ENCODE results near the gene GSTP1.
A peak's percentile ranks its signal among the peaks of the same experiment; 100 is the strongest.
"Not testable (repeated sequence)": the region's sequence is repeated elsewhere in the genome, so short reads cannot be mapped to it uniquely, and the experiment has no call there.

GSTP1 gene

GRCh38 chr11:67613960-67614715, 30.5 kb downstream of the GSTP1 start:
- DNase-seq (ENCODE audit: low read depth in 1 of 2, low spot score in 1 of 2), result peak; percentile 59 to 64

GRCh38 chr11:67614730-67615714, 31.4 kb downstream of the GSTP1 start:
- peak in 1 of 2 donors; percentile 43 for DNase-seq (ENCODE audit: low read depth in 1 of 2, low spot score in 1 of 2)

- no peak for DNase-seq (ENCODE audit: low read depth in 1 of 2, low spot score in 1 of 2)
Measured at GRCh38 chr11:67615728-67616430, 32.3 kb downstream of the GSTP1 start.

- no peak for DNase-seq (ENCODE audit: low read depth in 1 of 2, low spot score in 1 of 2)
Measured at GRCh38 chr11:67616431-67617242, 33.0 kb downstream of the GSTP1 start.

GRCh38 chr11:67617243-67617953, 33.8 kb downstream of the GSTP1 start:
- DNase-seq (ENCODE audit: low read depth in 1 of 2, low spot score in 1 of 2), result no peak

GRCh38 chr11:67618901-67619659, 35.5 kb downstream of the GSTP1 start:
- not testable (repeated sequence) for DNase-seq (ENCODE audit: low read depth in 1 of 2, low spot score in 1 of 2)

- DNase-seq (ENCODE audit: low read depth in 1 of 2, low spot score in 1 of 2), result not testable (repeated sequence)
Measured at GRCh38 chr11:67619683-67620618, 36.3 kb downstream of the GSTP1 start.

GRCh38 chr11:67620621-67621020, 37.0 kb downstream of the GSTP1 start:
- DNase-seq (ENCODE audit: low read depth in 1 of 2, low spot score in 1 of 2), result not testable (repeated sequence)

- DNase-seq (ENCODE audit: low read depth in 1 of 2, low spot score in 1 of 2), result not testable (repeated sequence)
Measured at GRCh38 chr11:67621928-67622327, 38.3 kb downstream of the GSTP1 start.

- DNase-seq (ENCODE audit: low read depth in 1 of 2, low spot score in 1 of 2), result not testable (repeated sequence)
Measured at GRCh38 chr11:67622905-67623304, 39.3 kb downstream of the GSTP1 start.

GRCh38 chr11:67623795-67624194, 40.2 kb downstream of the GSTP1 start:
- DNase-seq (ENCODE audit: low read depth in 1 of 2, low spot score in 1 of 2), result not testable (repeated sequence)

GRCh38 chr11:67626131-67626833, 42.7 kb downstream of the GSTP1 start:
- not testable (repeated sequence) for DNase-seq (ENCODE audit: low read depth in 1 of 2, low spot score in 1 of 2)

GRCh38 chr11:67626970-67627369, 43.4 kb downstream of the GSTP1 start:
- DNase-seq (ENCODE audit: low read depth in 1 of 2, low spot score in 1 of 2), result no peak

GRCh38 chr11:67627441-67627811, 43.8 kb downstream of the GSTP1 start:
- no peak for DNase-seq (ENCODE audit: low read depth in 1 of 2, low spot score in 1 of 2)

GRCh38 chr11:67627812-67628624, 44.4 kb downstream of the GSTP1 start:
- DNase-seq (ENCODE audit: low read depth in 1 of 2, low spot score in 1 of 2), result no peak

GRCh38 chr11:67628710-67629385, 45.2 kb downstream of the GSTP1 start:
- no peak for DNase-seq (ENCODE audit: low read depth in 1 of 2, low spot score in 1 of 2)
